Chondrocyte (in vitro differentiated cells): ENCODE data around the gene SPAG5. TPM values are rescaled to one million over a fixed set of nuclear protein-coding genes. Genes with fewer than 3 reads are reported as not detected.

Source experiments
- DNase-seq: peaks from one replicate; pipeline ENCODE4 v3.0.0; 2021; ENCODE audit warnings: mixed read lengths, low spot score
- H3K27ac Mint-ChIP-seq: one replicate; pipeline ENCODE4 v1.8.0; 2021; ENCODE audit warnings: mild to moderate bottlenecking, moderate library complexity, mixed read lengths; ENCODE audit not compliant: unreplicated experiment
- H3K27me3 Mint-ChIP-seq: 2 replicates; pipeline ENCODE4 v1.8.0; 2021; ENCODE audit warnings: low read depth, mixed read lengths
- H3K36me3 Mint-ChIP-seq: 2 replicates; pipeline ENCODE4 v1.8.0; 2021; ENCODE audit warnings: low read depth, mixed read lengths
- H3K4me1 Mint-ChIP-seq: 2 replicates; pipeline ENCODE4 v1.8.0; 2021; ENCODE audit warnings: low read depth, mild to moderate bottlenecking, mixed read lengths
- H3K4me3 Mint-ChIP-seq: one replicate; pipeline ENCODE4 v1.8.0; 2021; ENCODE audit warnings: mild to moderate bottlenecking, moderate library complexity, mixed read lengths; ENCODE audit not compliant: unreplicated experiment
- H3K9me3 Mint-ChIP-seq: 2 replicates; pipeline ENCODE4 v1.8.0; 2021; ENCODE audit warnings: low read depth, mixed read lengths
- CTCF ChIP-seq: fragments of 200-600 bp; sonication (generic); IDR thresholded peaks from 2 replicates; pipeline ENCODE4 v1.5.0; 2021; ENCODE audit warnings: antibody characterized with exemption, mild to moderate bottlenecking, moderate library complexity
- total RNA-seq: library from RNA; stranded (reverse); gene quantifications from 3 replicates; pipeline ENCODE4 v1.2.1, GENCODE V29; 2021

Gene SPAG5
- total RNA-seq, 1 donor from 2014 or later = 12.9 TPM

GRCh38 chr17:28541439-28541838, 57.4 kb downstream of the SPAG5 start:
- no peak overlapping the region for H3K4me3 Mint-ChIP-seq
- H3K4me1 Mint-ChIP-seq = no peaks in the 10 kb centered on the region
- H3K27ac Mint-ChIP-seq = no peak overlapping the region
- TF ChIP-seq CTCF = no peak
- no peak for DNase-seq
- H3K9me3 Mint-ChIP-seq = no peaks in the 10 kb centered on the region
- H3K27me3 Mint-ChIP-seq = peaks cover 8% of the 10 kb centered on the region
- no peaks in the 10 kb centered on the region for H3K36me3 Mint-ChIP-seq

GRCh38 chr17:28540231-28540630, 58.6 kb downstream of the SPAG5 start:
- no peak for DNase-seq
- TF ChIP-seq CTCF = no peak
- H3K9me3 Mint-ChIP-seq = no peaks in the 10 kb centered on the region
- H3K4me1 Mint-ChIP-seq = no peaks in the 10 kb centered on the region
- peaks cover 8% of the 10 kb centered on the region for H3K27me3 Mint-ChIP-seq
- H3K27ac Mint-ChIP-seq = no peak overlapping the region
- no peaks in the 10 kb centered on the region for H3K36me3 Mint-ChIP-seq
- H3K4me3 Mint-ChIP-seq = no peak overlapping the region

GRCh38 chr17:28538296-28538895, 60.4 kb downstream of the SPAG5 start:
- Mint-ChIP-seq H3K36me3 (no peaks in the 10 kb centered on the region), H3K9me3 (no peaks in the 10 kb centered on the region), H3K4me3 (no peak overlapping the region), H3K27me3 (peaks cover 10% of the 10 kb centered on the region), H3K4me1 (peaks cover 2% of the 10 kb centered on the region), H3K27ac (no peak overlapping the region)
- DNase-seq = no peak
- no peak for TF ChIP-seq CTCF

- DNase-seq = no peak
- Mint-ChIP-seq H3K27me3 (peaks cover 10% of the 10 kb centered on the region), H3K36me3 (no peaks in the 10 kb centered on the region), H3K27ac (no peak overlapping the region), H3K4me3 (no peak overlapping the region), H3K9me3 (no peaks in the 10 kb centered on the region), H3K4me1 (peaks cover 3% of the 10 kb centered on the region)
- no peak for TF ChIP-seq CTCF
These were observed 61.6 kb downstream of the SPAG5 start for GRCh38 chr17:28537219-28537610.

GRCh38 chr17:28536532-28537218, 62.1 kb downstream of the SPAG5 start:
- no peaks in the 10 kb centered on the region for H3K9me3 Mint-ChIP-seq
- H3K36me3 Mint-ChIP-seq = no peaks in the 10 kb centered on the region
- peaks cover 10% of the 10 kb centered on the region for H3K27me3 Mint-ChIP-seq
- no peak for TF ChIP-seq CTCF
- no peak overlapping the region for H3K27ac Mint-ChIP-seq
- no peak overlapping the region for H3K4me3 Mint-ChIP-seq
- no peak for DNase-seq
- H3K4me1 Mint-ChIP-seq = peaks cover 3% of the 10 kb centered on the region
